ENCODE measurements around the gene PTPRD.

- TF ChIP-seq CTCF (IDR thresholded peaks at IDR 0.05), result no peak
- no peak for TF ChIP-seq SIN3A (IDR thresholded peaks at IDR 0.05; ENCODE audit: borderline replicate concordance, insufficient read depth, low read depth, low read length)
- TF ChIP-seq POLR2AphosphoS5 (IDR thresholded peaks at IDR 0.05; ENCODE audit: low read depth, low read length), result no peak
These were observed 201.5 kb downstream of the PTPRD start for GRCh38 chr9:10411272-10411671.
